ENCODE results near the gene EFCAB7. TPM values are rescaled to one million over a fixed set of nuclear protein-coding genes. Genes with fewer than 3 reads are reported as not detected.
"Not testable (repeated sequence)": the region's sequence is repeated elsewhere in the genome, so short reads cannot be mapped to it uniquely, and the experiment has no call there.

Gene EFCAB7
- total RNA-seq, 1 experiment from 2014 or later = 3.6 TPM

- Histone ChIP-seq H3K9me2 (replicated peaks; ENCODE audit: low read length) (no peaks in the 10 kb centered on the region), H3F3A (ENCODE audit: low read length, unreplicated experiment) (no peaks in the 10 kb centered on the region), H3K9ac (ENCODE audit: low read length) (no peak overlapping the region), H3K79me2 (ENCODE audit: low read length) (no peaks in the 10 kb centered on the region), H3K27ac (ENCODE audit: low read length) (no peak overlapping the region), H3K27me3 (ENCODE audit: low read length) (no peaks in the 10 kb centered on the region), H4K20me1 (ENCODE audit: low read length) (no peaks in the 10 kb centered on the region), H3K36me3 (ENCODE audit: low read depth, low read length) (no peaks in the 10 kb centered on the region), H2AFZ (ENCODE audit: low read length) (no peak overlapping the region), H3K4me2 (ENCODE audit: low read length) (no peak overlapping the region), H3K9me3 (ENCODE audit: low read length) (no peaks in the 10 kb centered on the region), H3K4me3 (ENCODE audit: low read length) (no peak overlapping the region), H3K4me1 (ENCODE audit: insufficient read depth, low read length) (no peaks in the 10 kb centered on the region)
- POLR2A ChIA-PET (ENCODE audit: unreplicated experiment) = no interaction called here
- BruUV-seq (replicated peaks) = no TSS peak
- ATAC-seq (no peak), DNase-seq (no peak)
- CTCF ChIA-PET = no interaction called here
- TF ChIP-seq EZH2 (IDR thresholded peaks at IDR 0.05; ENCODE audit: low read length, unreplicated experiment) (no peak), EZH2phosphoT487 (IDR thresholded peaks at IDR 0.05; ENCODE audit: borderline replicate concordance, low read length) (no peak), CTCF (conservative IDR thresholded peaks at IDR 0.05; ENCODE audit: low read depth, low read length) (no peak)
- intact Hi-C loops (cut with micrococcal nuclease) = no loop called here
Observed at GRCh38 chr1:63563745-63564144, 40.4 kb downstream of the EFCAB7 start.

- BruUV-seq (replicated peaks) = no TSS peak
- H3K36me3 ChIP-seq (ENCODE audit: low read depth, low read length) = no peaks in the 10 kb centered on the region
- H3K27ac ChIP-seq (ENCODE audit: low read length) = no peak overlapping the region
- DNase-seq (no peak), ATAC-seq (no peak)
- H3K9me2 ChIP-seq (replicated peaks; ENCODE audit: low read length) = no peaks in the 10 kb centered on the region
- TF ChIP-seq EZH2phosphoT487 (IDR thresholded peaks at IDR 0.05; ENCODE audit: borderline replicate concordance, low read length) = no peak
- TF ChIP-seq CTCF (conservative IDR thresholded peaks at IDR 0.05; ENCODE audit: low read depth, low read length) = no peak
- no peak for TF ChIP-seq EZH2 (IDR thresholded peaks at IDR 0.05; ENCODE audit: low read length, unreplicated experiment)
- no peak overlapping the region for H3K9ac ChIP-seq (ENCODE audit: low read length)
- ChIA-PET CTCF (no interaction called here), POLR2A (ENCODE audit: unreplicated experiment) (no interaction called here)
- H3F3A ChIP-seq (ENCODE audit: low read length, unreplicated experiment) = no peaks in the 10 kb centered on the region
- H4K20me1 ChIP-seq (ENCODE audit: low read length) = no peaks in the 10 kb centered on the region
- H3K9me3 ChIP-seq (ENCODE audit: low read length) = no peaks in the 10 kb centered on the region
- H3K27me3 ChIP-seq (ENCODE audit: low read length) = no peaks in the 10 kb centered on the region
- no peaks in the 10 kb centered on the region for H3K4me1 ChIP-seq (ENCODE audit: insufficient read depth, low read length)
- no peak overlapping the region for H3K4me3 ChIP-seq (ENCODE audit: low read length)
- no peak overlapping the region for H2AFZ ChIP-seq (ENCODE audit: low read length)
- no peak overlapping the region for H3K4me2 ChIP-seq (ENCODE audit: low read length)
- H3K79me2 ChIP-seq (ENCODE audit: low read length) = no peaks in the 10 kb centered on the region
- intact Hi-C loops (cut with micrococcal nuclease) = no loop called here
Observed at GRCh38 chr1:63569068-63569467, 45.7 kb downstream of the EFCAB7 start.

GRCh38 chr1:63569640-63570316 lies 46.5 kb downstream of the EFCAB7 start:
- CTCF ChIA-PET = no interaction called here
- no TSS peak for BruUV-seq (replicated peaks)

GRCh38 chr1:63572686-63573085 lies 49.4 kb downstream of the EFCAB7 start:
- ATAC-seq; POLR2A ChIA-PET (ENCODE audit: unreplicated experiment); H3K79me2 ChIP-seq (ENCODE audit: low read length); H3F3A ChIP-seq (ENCODE audit: low read length, unreplicated experiment); H3K4me2 ChIP-seq (ENCODE audit: low read length); H3K9me3 ChIP-seq (ENCODE audit: low read length); H3K4me1 ChIP-seq (ENCODE audit: insufficient read depth, low read length); H3K4me3 ChIP-seq (ENCODE audit: low read length); H2AFZ ChIP-seq (ENCODE audit: low read length); H3K9ac ChIP-seq (ENCODE audit: low read length); H3K9me2 ChIP-seq (replicated peaks; ENCODE audit: low read length); H3K27ac ChIP-seq (ENCODE audit: low read length); BruUV-seq (replicated peaks); H3K27me3 ChIP-seq (ENCODE audit: low read length); CTCF ChIA-PET; H3K36me3 ChIP-seq (ENCODE audit: low read depth, low read length); DNase-seq; H4K20me1 ChIP-seq (ENCODE audit: low read length): not testable (repeated sequence)
- intact Hi-C loops (cut with micrococcal nuclease) = loop anchor here (5.0 kb wide), 1 partner anchor 675 kb away; no protein-coding TSS in a partner anchor

More at GRCh38 chr1:63569640-63570316, 46.5 kb downstream of the EFCAB7 start:
- ATAC-seq (no peak), DNase-seq (no peak)
- Histone ChIP-seq H2AFZ (ENCODE audit: low read length) (no peak overlapping the region), H3K4me1 (ENCODE audit: insufficient read depth, low read length) (no peaks in the 10 kb centered on the region), H3K36me3 (ENCODE audit: low read depth, low read length) (no peaks in the 10 kb centered on the region), H3K9me2 (replicated peaks; ENCODE audit: low read length) (no peaks in the 10 kb centered on the region), H3K27me3 (ENCODE audit: low read length) (no peaks in the 10 kb centered on the region), H3K27ac (ENCODE audit: low read length) (no peak overlapping the region), H3F3A (ENCODE audit: low read length, unreplicated experiment) (no peaks in the 10 kb centered on the region), H3K4me2 (ENCODE audit: low read length) (no peak overlapping the region), H3K4me3 (ENCODE audit: low read length) (no peak overlapping the region), H3K9ac (ENCODE audit: low read length) (no peak overlapping the region), H3K79me2 (ENCODE audit: low read length) (no peaks in the 10 kb centered on the region), H4K20me1 (ENCODE audit: low read length) (no peaks in the 10 kb centered on the region), H3K9me3 (ENCODE audit: low read length) (no peaks in the 10 kb centered on the region)
- intact Hi-C loops (cut with micrococcal nuclease) = loop anchor here (5.0 kb wide), 1 partner anchor 678 kb away; no protein-coding TSS in a partner anchor
- POLR2A ChIA-PET (ENCODE audit: unreplicated experiment) = no interaction called here
- TF ChIP-seq EZH2phosphoT487 (IDR thresholded peaks at IDR 0.05; ENCODE audit: borderline replicate concordance, low read length) (no peak), CTCF (conservative IDR thresholded peaks at IDR 0.05; ENCODE audit: low read depth, low read length) (no peak), EZH2 (IDR thresholded peaks at IDR 0.05; ENCODE audit: low read length, unreplicated experiment) (no peak)

Measured in PC-3 (cell line).